ENCODE data around the gene IDH3B.
"Not testable (repeated sequence)": the region's sequence is repeated elsewhere in the genome, so short reads cannot be mapped to it uniquely, and the experiment has no call there.

The IDH3B gene

DNA sequence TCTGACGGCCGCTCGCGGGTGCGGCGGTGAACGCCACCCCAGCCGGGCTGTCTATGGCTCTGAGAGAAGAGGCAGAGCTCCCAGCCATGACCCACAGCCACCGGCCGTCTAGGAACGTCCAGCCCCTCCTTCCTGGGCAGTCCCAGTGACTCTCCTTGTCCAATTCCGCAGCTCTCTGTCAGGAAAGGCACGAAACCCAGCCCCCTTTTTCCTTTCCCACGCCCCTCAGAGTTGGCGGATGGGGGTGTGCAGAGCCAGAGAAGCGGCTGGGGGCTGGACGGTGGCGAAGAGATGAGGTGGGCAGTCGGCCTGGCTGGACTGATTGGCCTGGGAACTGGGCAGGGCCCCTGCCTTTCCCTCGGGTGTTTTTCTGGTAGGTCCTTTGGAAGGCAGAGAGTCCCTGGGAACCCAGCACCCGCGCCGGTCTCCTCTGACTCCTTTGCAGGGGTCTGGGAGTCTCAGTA lies 30.0 kb upstream of the IDH3B start:
- no peak for DNase-seq

GRCh38 chr20:2693286-2694007 lies 29.4 kb upstream of the IDH3B start:
- DNase-seq = peak; percentile 33

DNA sequence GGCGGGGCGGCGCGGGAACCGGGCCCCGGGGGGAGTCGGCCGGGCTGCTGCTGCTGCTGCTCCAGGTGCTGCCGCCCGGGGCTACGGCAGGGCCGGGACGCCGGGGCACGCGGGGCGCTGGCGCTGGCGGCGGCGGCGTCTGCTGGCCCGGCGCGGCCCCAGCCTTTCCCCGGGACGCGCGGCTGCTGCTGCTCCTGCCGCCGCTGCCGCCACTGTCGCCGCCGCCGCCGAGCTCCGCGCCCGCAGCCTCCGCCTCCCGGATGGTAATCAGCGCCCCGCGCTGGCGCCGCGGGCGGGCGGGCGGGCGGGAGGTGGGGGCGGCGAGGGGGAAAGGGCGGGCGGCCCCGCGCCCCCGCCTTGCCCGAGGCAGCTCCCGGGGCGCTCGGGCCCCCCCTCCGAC lies 28.9 kb upstream of the IDH3B start:
- DNase-seq = no peak

- DNase-seq = peak; percentile 24
Measured at GRCh38 chr20:2692036-2692885, 28.2 kb upstream of the IDH3B start, which contains the start of gene EBF4. EBF4 (plus strand) TSS chr20:2692780; CDS start chr20:2693646, 866 bp downstream.

DNA sequence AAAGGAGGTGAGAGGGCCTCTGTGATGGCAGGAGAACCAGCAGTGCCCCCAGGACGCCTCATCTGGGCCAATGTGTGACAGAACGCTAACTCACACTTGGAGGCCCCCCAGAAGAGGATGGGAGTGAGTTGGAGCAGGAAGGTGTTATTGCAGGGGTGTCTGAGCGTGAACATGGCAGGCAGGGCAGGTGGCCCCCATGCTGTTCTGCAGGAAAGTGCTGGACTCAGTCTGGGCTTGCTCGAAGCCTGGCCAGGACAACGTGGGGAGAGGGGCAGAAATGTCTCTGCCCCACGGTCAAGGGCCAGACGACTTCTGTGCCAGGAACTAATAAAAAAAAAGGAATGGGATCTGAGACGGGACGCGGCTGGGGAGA lies 27.6 kb upstream of the IDH3B start:
- DNase-seq = no peak

DNA sequence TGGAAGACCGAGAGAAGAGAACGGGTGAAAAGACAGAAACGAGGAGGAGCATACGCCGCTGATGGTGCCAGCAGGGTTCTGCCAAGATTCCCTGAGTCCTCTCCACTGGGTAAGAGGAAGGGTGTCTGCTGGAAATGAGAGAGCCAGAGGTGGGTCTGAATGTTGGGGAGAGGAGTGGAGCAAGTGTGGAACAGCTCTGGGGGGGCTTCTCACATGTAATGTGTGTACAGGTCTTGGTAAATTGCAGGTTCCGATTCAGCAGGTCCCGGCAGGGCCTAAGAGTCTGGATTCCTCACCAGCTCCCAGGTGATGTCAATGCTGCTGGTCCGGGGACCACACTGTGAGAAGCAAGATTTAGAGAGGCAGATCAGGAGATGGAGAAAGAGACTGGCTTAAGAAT lies 27.1 kb upstream of the IDH3B start:
- no peak for DNase-seq

- no peak for DNase-seq
Measured at GRCh38 chr20:2690718-2691117, 26.7 kb upstream of the IDH3B start.

DNA sequence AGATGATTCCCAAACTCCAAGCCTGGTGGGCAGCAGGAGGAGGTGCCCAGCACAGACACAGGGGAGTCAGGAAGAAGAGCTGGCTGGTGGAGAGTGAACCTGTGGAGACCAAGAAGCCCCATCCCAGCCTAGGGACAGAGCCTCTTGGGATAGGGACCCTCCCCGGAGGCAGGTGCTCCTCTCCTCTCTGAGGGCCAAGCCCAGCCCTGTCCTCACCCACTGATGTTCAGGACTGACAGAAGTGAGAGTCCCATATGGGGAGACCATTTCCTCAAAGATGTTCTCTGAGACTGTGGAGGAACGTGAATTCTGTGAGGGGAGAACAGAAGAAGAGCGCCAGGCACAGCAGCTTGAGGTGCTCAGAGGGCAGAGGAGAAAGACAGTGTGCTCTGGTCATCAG lies 26.2 kb upstream of the IDH3B start:
- DNase-seq = no peak

- DNase-seq = peak; percentile 62
Measured at GRCh38 chr20:2688041-2688591, 24.1 kb upstream of the IDH3B start.

DNA sequence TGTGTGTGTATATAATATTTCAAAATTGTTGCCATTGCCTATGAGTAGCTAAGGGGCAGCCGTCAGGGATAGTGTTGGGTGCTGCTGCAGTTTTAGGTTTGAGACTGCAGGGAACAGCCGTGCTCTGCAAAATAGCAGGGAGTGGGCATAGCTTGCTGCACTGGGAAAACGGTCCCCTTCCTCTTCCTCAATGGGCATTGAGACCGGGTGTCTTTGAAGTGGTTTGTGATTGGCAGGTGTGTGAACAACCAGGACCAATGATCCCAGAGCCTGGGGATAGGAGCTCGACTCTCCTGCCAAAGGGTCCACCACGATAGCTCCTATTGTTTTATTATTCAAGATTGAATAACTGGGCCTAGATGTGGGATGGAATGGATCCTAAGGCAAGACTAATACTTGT lies 23.5 kb upstream of the IDH3B start:
- DNase-seq = no peak

- DNase-seq = not testable (repeated sequence)
Measured at GRCh38 chr20:2684817-2685216, 20.8 kb upstream of the IDH3B start.

GRCh38 chr20:2682040-2682439 lies 18.0 kb upstream of the IDH3B start:
- DNase-seq = not testable (repeated sequence)

- no peak for DNase-seq
Measured at GRCh38 chr20:2680046-2680445, 16.0 kb upstream of the IDH3B start.

DNA sequence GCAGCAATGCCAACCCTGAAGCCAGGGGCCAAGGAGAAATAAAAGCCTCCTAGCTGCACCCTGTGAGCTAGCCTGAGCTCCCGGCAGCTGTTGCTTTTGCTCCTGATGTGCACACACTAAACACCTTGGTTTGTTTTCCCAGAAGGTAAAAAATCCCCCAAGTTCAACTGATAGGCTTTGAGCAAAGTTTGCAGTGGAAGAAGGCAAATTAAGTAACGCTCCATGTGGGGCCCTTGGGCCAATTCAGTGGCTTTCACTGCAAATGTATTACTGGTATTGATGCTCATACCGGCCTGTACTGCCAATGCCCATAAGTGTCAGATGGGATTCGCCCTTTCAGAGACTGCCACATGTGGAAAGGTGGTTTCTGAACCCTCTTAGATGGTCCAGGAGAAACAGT lies 9.4 kb upstream of the IDH3B start:
- no peak for DNase-seq

DNA sequence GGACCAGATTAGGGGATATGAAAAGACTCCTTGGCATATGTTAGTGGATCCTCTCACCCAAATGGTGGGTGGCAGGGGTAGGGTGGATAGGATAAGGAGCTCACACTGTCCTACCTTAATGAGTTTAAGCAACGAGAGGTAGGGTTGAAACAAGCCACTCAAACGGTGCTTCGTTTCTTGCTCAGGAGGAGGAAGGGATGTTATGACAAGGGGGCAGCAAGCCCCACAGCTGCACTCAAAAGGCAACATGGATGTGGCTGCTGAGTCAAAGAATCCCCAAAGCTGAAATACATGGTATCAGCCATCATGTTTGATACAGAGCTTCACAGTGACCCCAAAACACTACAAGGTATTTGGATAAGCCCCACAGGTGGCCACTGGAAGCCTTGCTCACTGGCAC lies 8.4 kb upstream of the IDH3B start:
- DNase-seq = no peak

DNA sequence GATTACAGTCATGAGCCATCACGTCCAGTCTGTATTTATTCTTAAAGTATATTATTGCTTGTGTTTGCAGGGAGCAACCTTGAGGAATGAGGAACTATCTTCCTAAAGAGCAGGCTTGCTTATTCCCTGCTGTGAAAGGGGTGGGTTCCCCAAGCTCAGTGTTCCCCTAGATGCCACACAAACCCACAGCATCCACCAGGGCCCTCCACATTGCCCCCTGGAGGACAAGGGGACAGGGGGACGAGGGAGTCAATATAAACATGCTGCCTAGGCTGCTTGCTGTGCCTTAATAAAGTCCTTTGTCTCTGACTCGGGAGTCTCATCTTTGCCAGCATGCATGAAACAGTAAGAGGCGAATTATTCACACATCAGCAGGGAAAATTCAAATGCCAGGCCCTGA lies 8.0 kb upstream of the IDH3B start:
- DNase-seq = no peak

DNA sequence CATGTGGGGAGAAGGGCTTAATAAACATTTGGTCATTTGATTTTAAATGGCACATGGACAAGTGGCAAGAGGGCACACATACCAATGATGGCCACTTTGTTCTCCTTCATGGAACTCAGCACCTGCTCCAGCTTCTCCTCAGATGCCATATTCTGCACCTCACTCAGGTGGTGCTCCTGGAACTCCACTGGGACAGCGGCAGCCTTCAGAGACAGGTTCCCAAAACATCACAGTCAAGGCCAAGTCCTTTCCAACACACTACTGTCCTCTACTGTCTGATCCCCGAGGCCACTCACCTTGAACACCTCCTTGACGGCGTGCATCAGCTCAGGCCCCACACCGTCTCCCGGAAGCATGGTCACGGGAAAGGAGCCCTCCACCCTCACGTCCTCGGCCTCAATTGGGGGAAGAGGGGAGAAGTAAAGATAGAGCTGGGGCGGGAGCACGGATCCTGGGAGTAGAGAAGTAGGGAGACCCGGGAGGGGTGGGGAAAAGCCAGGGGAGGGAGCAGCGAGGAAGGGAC lies 591 bp downstream of the IDH3B start:
- DNase-seq = no peak

DNA sequence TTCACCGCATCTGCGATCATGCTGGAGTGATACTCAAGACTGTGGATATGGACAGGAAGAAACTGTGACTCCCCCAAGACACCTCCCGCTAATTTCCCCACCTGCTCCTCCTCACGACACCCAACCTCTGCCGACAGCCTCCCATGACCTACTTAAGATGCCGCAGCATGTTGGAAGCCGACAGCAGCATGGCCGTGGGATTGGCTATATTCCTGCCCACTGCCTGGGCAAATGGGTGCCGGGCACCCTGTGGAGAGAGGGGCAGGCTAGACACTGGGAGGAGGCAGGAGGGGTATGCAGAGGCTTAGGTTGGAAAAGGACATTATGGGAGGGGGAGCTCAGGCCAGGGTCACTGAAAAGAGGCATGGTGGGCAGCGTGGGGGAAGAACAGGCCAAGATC lies 4.5 kb downstream of the IDH3B start:
- no peak for DNase-seq

- no peak for DNase-seq
Measured at GRCh38 chr20:2658414-2659354, 5.3 kb downstream of the IDH3B start.

GRCh38 chr20:2657674-2658073 lies 6.3 kb downstream of the IDH3B start:
- DNase-seq = no peak

DNA sequence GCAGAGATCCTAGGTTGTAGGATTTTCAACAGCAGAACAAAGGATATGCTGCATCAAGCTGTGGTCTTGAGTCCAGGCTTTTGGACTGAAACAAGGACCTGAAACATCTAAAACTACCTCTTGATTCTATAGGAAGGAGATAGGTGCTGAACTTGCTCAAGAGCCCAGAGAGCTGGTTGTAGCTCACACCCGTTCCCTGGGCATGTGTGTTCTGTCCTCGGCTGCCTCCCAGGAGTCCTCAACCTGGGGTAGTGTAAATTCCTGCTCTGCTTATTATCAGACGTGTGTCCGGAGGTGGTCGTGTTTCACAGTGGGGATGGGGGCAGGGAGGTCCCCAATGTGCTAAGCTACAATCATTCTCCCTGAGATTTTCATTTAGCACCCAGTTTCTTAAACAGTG lies 6.8 kb downstream of the IDH3B start:
- DNase-seq = no peak

GRCh38 chr20:2656471-2657117 lies 7.4 kb downstream of the IDH3B start:
- no peak for DNase-seq

Measured in midbrain (tissue), 1 donor.